Endothelial cell of umbilical vein (primary cell): ENCODE results near the gene MTCH1. TPM values are rescaled to one million over a fixed set of nuclear protein-coding genes. Genes with fewer than 3 reads are reported as not detected.

Experiments used
- BruUV-seq: library from RNA; stranded (reverse); fragments of 400-500 nt; replicated peaks from 2 replicates; lab custom pipeline; 2021; lab: Mats Ljungman, UMichigan
- CTCF ChIA-PET: fragments of 300-600, 350-600 bp; sonication (Branson Sonifier 250); formaldehyde crosslinking; loops from one replicate; lab custom pipeline; 2021; ENCODE audit warnings: antibody characterized with exemption, inconsistent platforms; lab: Charles Lee
- POLR2A ChIA-PET: fragments of 300-600, 350-600 bp; sonication (Branson Sonifier 250); formaldehyde crosslinking; loops from one replicate; lab custom pipeline; 2021; ENCODE audit warnings: antibody characterized with exemption, inconsistent platforms; lab: Charles Lee
- DNase-seq: peaks from one replicate; pipeline ENCODE4 v3.0.0-alpha.2; 2011; ENCODE audit warnings: low read depth, low spot score
- FAIRE-seq: peaks from 2 replicates; lab custom pipeline; 2011; peaks lifted over from hg19 to GRCh38; lab: Jason Lieb, UNC
- H2AFZ ChIP-seq: 2 replicates; pipeline ENCODE4 v1.6.0; 2012; ENCODE audit warnings: low read depth, low read length, control low read depth, inconsistent platforms
- H3K27ac ChIP-seq: 2 replicates; pipeline ENCODE4 v1.5.1; 2011; ENCODE audit warnings: low read depth, mild to moderate bottlenecking, control low read depth, low read length, moderate library complexity; ENCODE audit not compliant: insufficient read depth
- H3K27me3 ChIP-seq, 2 experiments: 2 replicates each; pipeline versions ENCODE4 v1.6.0 to v1.6.1; 2011; ENCODE audit warnings: low read length in 2 of 2, mixed read lengths in 1 of 2; ENCODE audit not compliant: control insufficient read depth in 2 of 2, insufficient read depth in 2 of 2
- H3K36me3 ChIP-seq, 2 experiments: 2 replicates in 1 of 2; 3 replicates in 1 of 2; pipeline ENCODE4 v1.5.1; 2011; ENCODE audit warnings: low read length in 2 of 2, mild to moderate bottlenecking in 1 of 2, moderate library complexity in 1 of 2; ENCODE audit not compliant: control insufficient read depth in 2 of 2, insufficient read depth in 2 of 2; ENCODE audit errors: extremely low read depth in 1 of 2
- H3K4me1 ChIP-seq: 3 replicates; pipeline ENCODE4 v1.5.1; 2011; ENCODE audit warnings: mild to moderate bottlenecking, low read length; ENCODE audit not compliant: control insufficient read depth, insufficient read depth; ENCODE audit errors: extremely low read depth
- H3K4me2 ChIP-seq: 2 replicates; pipeline ENCODE4 v1.6.1; 2011; ENCODE audit warnings: low read length, control low read depth, mixed read lengths; ENCODE audit not compliant: insufficient read depth
- H3K4me3 ChIP-seq, 3 experiments: fragments of 200-600 bp in 1 of 3; sonication (generic), shearing (Covaris generic) in 1 of 3; replicated peaks in 1 of 3; 2 replicates each; pipeline ENCODE4 v1.5.1; 2011 to 2016; ENCODE audit warnings: control low read depth in 3 of 3, low read length in 3 of 3, mild to moderate bottlenecking in 2 of 3, inconsistent platforms in 1 of 3, low read depth in 1 of 3, moderate library complexity in 1 of 3; ENCODE audit not compliant: insufficient read depth in 1 of 3
- H3K79me2 ChIP-seq: 2 replicates; pipeline ENCODE4 v1.6.0; 2012; ENCODE audit warnings: low read length, inconsistent platforms; ENCODE audit not compliant: control insufficient read depth, insufficient read depth
- H3K9ac ChIP-seq: replicated peaks from 2 replicates; pipeline ENCODE3; 2011; ENCODE audit warnings: low read length, control low read depth; ENCODE audit not compliant: insufficient read depth; ENCODE audit errors: extremely low read depth
- H3K9me1 ChIP-seq: replicated peaks from 3 replicates; pipeline ENCODE4 v1.6.0; 2011; ENCODE audit warnings: mild to moderate bottlenecking, low read length; ENCODE audit not compliant: control insufficient read depth, insufficient read depth; ENCODE audit errors: extremely low read depth
- H3K9me3 ChIP-seq: replicated peaks from 2 replicates; pipeline ENCODE4 v1.5.1; 2012; ENCODE audit warnings: low read length, inconsistent platforms; ENCODE audit not compliant: control insufficient read depth, insufficient read depth
- H4K20me1 ChIP-seq: replicated peaks from 2 replicates; pipeline ENCODE3; 2011; ENCODE audit warnings: mild to moderate bottlenecking, low read length; ENCODE audit not compliant: control insufficient read depth, insufficient read depth; ENCODE audit errors: extremely low read depth
- EZH2 ChIP-seq: IDR thresholded peaks from 2 replicates; pipeline ENCODE4 v1.6.1; 2012; ENCODE audit warnings: borderline replicate concordance, low read depth, mild to moderate bottlenecking, moderate library complexity, low read length, inconsistent platforms; ENCODE audit not compliant: severe bottlenecking
- FOS ChIP-seq: IDR thresholded peaks from 2 replicates; pipeline ENCODE4 v1.6.1; 2011; ENCODE audit warnings: mild to moderate bottlenecking, low read length, moderate library complexity, borderline replicate concordance; ENCODE audit not compliant: insufficient read depth
- GATA2 ChIP-seq: IDR thresholded peaks from 2 replicates; pipeline ENCODE4 v1.7.0; 2011; ENCODE audit warnings: low read depth, mild to moderate bottlenecking, moderate library complexity, mixed read lengths, low read length; ENCODE audit not compliant: insufficient read length, insufficient read depth
- JUN ChIP-seq: IDR thresholded peaks from 2 replicates; pipeline ENCODE4 v1.6.1; 2011; ENCODE audit warnings: borderline replicate concordance, low read depth; ENCODE audit not compliant: insufficient read length, insufficient read depth
- MYC ChIP-seq: IDR thresholded peaks from one replicate; pipeline ENCODE4 v1.6.1; 2011; ENCODE audit warnings: mild to moderate bottlenecking, low read depth, low read length
- POLR2A ChIP-seq: IDR thresholded peaks from 2 replicates; pipeline ENCODE4 v1.6.1; 2012; ENCODE audit warnings: low read depth, mild to moderate bottlenecking, control low read depth, low read length
- POLR2AphosphoS5 ChIP-seq: IDR thresholded peaks from 2 replicates; pipeline ENCODE4 v1.6.1; 2012; ENCODE audit warnings: low read depth, mild to moderate bottlenecking, control low read depth, low read length, moderate library complexity; ENCODE audit not compliant: insufficient read depth
- dilution Hi-C: fragments of 300-500 bp; cut with MboI; formaldehyde crosslinking; loops from one replicate; pipeline ENCODE4 v1.15.0; 2019; ENCODE audit warnings: low sequenced_read_pairs; ENCODE audit not compliant: extremely low pct_ligation_motif_present
- intact Hi-C: fragments of 100-400 bp; cut with micrococcal nuclease; formaldehyde crosslinking; loops from one replicate; pipeline ENCODE4 v1.10.0; 2022
- polyA plus RNA-seq, 4 experiments: library from polyadenylated mRNA; depleted of rRNA in 3 of 4; stranded (reverse) in 3 of 4; unstranded in 1 of 4; fragments of >200 nt; gene quantifications; 2 replicates each; pipeline versions ENCODE4 v1.2.1 to v1.2.3, GENCODE V29; 2011 to 2012; ENCODE audit warnings: missing spikeins in 1 of 4
- total RNA-seq: library from RNA; stranded (reverse); gene quantifications from 2 replicates; pipeline ENCODE4 v1.2.3, GENCODE V29; 2021
- TF ChIP-seq, protein P1 (sequence below): IDR thresholded peaks from 2 replicates; pipeline ENCODE4 v1.6.1; 2011; ENCODE audit not compliant: insufficient read depth, insufficient read length
- TF ChIP-seq, protein P2 (sequence below), 2 donors: IDR thresholded peaks; 1 replicate in 1 of 2; 2 replicates in 1 of 2; pipeline ENCODE4 v1.5.1; 2011; ENCODE audit warnings: low read length in 2 of 2, mild to moderate bottlenecking in 2 of 2, moderate library complexity in 2 of 2, control low read depth in 1 of 2, inconsistent platforms in 1 of 2, low read depth in 1 of 2; ENCODE audit not compliant: insufficient read depth in 1 of 2; ENCODE audit errors: extremely low read depth in 1 of 2

MTCH1 gene
- total and polyA plus RNA-seq, 2 donors (not counting 3 experiments of a cell fraction or from before 2014, with no cell fraction given), result 218 to 228 TPM

DNA sequence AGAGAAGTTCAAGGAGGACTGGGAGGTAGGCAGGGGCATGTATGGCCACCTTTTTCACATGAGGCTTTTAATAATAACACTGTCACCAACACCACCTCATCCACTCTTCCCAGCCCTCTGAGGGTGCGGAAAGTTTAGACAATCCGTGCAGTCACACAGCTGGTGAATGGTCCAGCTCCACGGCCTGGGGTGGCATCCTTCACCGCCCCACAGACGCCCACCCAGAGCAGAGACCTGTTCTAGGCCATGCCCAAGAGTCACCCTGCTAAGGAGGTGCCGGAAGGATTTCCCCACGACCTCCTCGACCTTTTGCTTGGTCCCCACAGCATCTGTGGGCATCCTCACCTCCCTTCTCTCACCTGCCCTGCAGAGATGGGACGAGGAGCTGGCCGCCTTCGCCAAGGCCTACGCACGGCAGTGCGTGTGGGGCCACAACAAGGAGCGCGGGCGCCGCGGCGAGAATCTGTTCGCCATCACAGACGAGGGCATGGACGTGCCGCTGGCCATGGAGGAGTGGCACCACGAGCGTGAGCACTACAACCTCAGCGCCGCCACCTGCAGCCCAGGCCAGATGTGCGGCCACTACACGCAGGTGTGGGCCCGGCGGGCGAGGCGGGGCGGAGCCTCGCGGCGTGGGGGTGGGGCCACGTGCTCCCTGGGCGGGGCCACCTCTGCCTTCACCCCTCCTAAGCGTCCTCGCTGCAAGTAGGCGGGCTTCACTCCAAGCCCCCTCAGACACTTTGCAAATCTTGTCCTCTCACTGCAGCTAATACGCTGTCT, 27.0 kb downstream of the MTCH1 start:
- no TSS peak for BruUV-seq

More for the DNA sequence above, 27.0 kb downstream of the MTCH1 start:
- intact Hi-C loops, result no loop called here
- Histone ChIP-seq H2AFZ (no peak overlapping the region), H3K27ac (no peak overlapping the region), H3K79me2 (no peaks in the 10 kb centered on the region), H3K4me2 (no peak overlapping the region), H4K20me1 (no peaks in the 10 kb centered on the region), H3K9ac (no peak overlapping the region), H3K4me1 (peaks cover 3% of the 10 kb centered on the region), H3K27me3 (no peaks in the 10 kb centered on the region), H3K36me3 (no peaks in the 10 kb centered on the region), H3K9me1 (no peaks in the 10 kb centered on the region), H3K4me3 (no peak overlapping the region), H3K9me3 (no peaks in the 10 kb centered on the region)
- dilution Hi-C loops, result no loop called here
- no peak for TF ChIP-seq POLR2A
- no peak for TF ChIP-seq JUN
- TF ChIP-seq, protein P1, sequence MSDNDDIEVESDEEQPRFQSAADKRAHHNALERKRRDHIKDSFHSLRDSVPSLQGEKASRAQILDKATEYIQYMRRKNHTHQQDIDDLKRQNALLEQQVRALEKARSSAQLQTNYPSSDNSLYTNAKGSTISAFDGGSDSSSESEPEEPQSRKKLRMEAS, result no peak
- no peak for TF ChIP-seq FOS
- TF ChIP-seq, protein P2, sequence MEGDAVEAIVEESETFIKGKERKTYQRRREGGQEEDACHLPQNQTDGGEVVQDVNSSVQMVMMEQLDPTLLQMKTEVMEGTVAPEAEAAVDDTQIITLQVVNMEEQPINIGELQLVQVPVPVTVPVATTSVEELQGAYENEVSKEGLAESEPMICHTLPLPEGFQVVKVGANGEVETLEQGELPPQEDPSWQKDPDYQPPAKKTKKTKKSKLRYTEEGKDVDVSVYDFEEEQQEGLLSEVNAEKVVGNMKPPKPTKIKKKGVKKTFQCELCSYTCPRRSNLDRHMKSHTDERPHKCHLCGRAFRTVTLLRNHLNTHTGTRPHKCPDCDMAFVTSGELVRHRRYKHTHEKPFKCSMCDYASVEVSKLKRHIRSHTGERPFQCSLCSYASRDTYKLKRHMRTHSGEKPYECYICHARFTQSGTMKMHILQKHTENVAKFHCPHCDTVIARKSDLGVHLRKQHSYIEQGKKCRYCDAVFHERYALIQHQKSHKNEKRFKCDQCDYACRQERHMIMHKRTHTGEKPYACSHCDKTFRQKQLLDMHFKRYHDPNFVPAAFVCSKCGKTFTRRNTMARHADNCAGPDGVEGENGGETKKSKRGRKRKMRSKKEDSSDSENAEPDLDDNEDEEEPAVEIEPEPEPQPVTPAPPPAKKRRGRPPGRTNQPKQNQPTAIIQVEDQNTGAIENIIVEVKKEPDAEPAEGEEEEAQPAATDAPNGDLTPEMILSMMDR (IDR thresholded peaks at IDR 0.05; ENCODE audit: extremely low read depth in 1 of 2, insufficient read depth in 1 of 2, low read depth in 1 of 2, low read length in 2 of 2), result no peak
- no peak for TF ChIP-seq POLR2AphosphoS5
- no peak for TF ChIP-seq EZH2
- no peak for TF ChIP-seq MYC
- TF ChIP-seq GATA2, result no peak
- CTCF ChIA-PET, result no interaction called here
- POLR2A ChIA-PET, result no interaction called here
- no peak for DNase-seq
- FAIRE-seq, result no peak
